UCSD-AML1 (cell line): ENCODE results near the gene RAET1L.
"Not testable (repeated sequence)": the region's sequence is repeated elsewhere in the genome, so short reads cannot be mapped to it uniquely, and the experiment has no call there.

Experiments
- DNase-seq: peaks from one replicate; lab custom pipeline; 2025; ENCODE audit not compliant: unreplicated experiment; lab: John Stamatoyannopoulos, UW

Gene RAET1L, protein sequence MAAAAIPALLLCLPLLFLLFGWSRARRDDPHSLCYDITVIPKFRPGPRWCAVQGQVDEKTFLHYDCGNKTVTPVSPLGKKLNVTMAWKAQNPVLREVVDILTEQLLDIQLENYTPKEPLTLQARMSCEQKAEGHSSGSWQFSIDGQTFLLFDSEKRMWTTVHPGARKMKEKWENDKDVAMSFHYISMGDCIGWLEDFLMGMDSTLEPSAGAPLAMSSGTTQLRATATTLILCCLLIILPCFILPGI

DNA sequence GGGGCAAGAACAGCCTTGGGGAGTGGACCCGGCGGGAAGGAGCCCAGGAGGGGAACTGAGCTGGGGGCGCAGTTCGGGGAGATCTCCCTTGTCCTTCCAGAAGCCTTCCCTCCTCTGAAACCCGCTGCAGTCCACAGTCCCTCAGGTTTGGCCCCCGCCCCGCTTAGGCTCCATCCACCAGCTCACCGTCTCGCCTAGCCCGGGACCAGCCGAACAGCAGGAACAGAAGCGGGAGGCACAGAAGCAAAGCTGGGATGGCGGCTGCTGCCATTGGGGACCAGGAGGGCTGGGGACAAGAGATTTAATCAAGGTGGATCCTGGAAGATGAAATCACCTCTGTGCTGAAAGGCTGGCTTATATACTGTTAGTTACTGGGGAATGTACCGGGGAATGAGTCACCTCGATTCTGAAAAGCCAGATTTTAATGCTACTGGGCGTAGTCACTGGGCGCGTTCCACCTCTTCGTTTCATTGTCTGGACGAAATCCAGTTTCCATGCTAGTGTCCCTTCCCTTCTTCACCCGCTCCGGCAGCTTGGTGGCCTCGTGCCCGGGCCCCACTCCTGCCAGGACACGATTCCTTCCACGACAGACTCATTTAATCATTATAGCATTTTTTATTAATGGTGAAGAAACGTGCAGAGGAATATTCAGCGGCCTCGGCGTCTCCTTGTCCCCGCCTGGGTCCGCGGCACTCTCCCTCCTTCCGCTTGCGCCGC, at the start of gene RAET1L:
RAET1L (minus strand) TSS at position 332 of the 717 bp plus-strand sequence; CDS start at position 271, 61 bp downstream.
- DNase-seq = no peak

GRCh38 chr6:150075034-150075421, 49.7 kb upstream of the RAET1L start:
- DNase-seq = no peak

- DNase-seq = not testable (repeated sequence)
Measured at GRCh38 chr6:150074396-150075033, 49.2 kb upstream of the RAET1L start.

DNA sequence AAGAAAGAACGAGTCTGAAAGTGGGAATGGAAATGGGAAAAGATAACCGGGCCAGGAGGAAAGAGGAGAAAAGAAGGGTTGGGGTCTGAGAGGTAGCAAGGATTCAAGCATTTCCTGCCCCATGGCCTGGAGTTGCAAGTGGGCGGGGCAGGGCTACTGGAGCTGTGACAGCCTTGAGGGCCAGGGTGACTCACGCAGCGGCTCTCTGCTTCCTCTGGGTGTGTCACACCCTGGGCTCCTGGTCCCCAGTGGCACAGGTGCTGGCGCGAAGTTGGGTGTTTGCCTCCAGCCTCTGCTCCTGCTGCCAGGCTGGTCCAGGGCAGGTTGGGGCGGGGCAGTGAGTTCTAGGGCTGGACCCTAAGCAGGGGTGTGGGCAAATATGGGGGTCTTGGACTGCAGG, 46.9 kb upstream of the RAET1L start:
- DNase-seq = peak; percentile 30

DNA sequence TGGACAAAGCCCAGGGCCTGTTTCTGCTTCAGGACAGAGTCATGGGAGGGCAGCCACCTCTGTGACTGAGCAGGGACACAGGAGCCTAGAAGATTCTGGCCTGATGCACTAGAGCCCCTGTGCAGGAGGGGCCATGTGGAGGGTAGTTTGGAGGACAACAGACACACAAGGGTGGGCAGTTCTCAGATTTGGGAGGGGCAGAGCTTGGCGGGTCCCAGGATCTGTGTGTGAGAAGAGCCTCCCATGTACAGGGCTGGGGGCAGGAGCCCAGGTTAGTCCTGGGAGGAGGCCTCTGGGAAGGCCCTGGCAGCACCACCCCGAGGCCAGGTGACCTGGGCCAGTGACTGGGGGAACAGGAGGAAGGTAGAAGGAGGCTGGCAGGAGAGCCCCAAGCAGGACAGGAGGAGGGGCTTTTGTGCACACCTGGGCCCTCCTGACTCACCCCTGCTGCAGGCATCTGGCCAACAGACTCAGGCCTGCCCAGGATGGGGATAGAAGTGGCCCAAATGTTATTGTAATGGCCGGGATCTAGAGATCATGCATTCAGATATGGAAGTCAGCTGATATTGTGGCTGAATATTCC, 45.0 kb upstream of the RAET1L start:
- no peak for DNase-seq

GRCh38 chr6:150069706-150070105, 44.4 kb upstream of the RAET1L start:
- no peak for DNase-seq

DNA sequence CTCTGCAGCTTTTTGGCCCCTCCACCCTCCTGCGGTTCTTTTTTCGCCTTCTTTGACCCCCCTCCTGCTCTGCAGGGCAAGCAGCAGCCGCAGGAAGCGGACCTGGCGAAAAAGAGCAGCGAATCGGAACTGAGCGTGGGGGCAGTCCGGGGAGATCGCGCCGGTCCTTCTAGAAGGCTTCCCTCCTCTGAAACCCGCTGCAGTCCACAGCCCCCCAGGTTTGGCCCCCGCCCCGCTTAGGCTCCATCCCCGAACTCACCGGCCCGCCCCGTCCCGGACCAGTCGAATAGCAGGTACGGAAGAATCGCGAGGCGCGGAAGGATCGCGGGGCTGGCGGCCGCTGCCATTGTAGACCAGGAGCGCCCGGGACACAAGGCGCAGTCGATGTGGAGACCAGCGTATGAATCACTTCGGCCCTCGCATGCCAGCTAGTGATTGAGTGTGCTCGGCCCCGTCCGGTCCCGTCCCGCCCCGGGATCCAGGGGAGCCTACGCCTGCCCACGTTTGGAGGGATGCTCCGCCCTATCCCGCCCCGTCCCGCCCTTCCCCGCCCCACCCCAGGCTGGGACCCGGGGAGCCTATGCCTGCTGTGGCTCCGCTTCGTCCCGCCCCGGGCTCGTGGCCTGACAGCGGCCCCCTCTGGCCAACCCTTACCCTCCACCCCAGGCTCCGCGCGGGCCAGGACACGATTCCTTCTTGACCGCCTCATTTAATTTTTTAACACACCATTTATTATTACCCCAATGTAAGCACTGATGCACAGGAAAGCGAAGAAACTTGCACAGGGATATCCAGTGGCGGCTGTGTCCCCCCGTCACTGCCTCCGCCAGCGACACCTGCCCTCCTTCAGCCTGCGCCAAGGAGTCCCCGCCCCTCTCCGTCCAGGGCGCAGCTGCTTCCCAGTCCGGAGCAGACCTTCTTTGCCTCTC, 43.7 kb upstream of the RAET1L start, which contains the start of gene ULBP3:
ULBP3 (minus strand) TSS at position 402 of the 929 bp plus-strand sequence; CDS start at position 347, 55 bp downstream.
- DNase-seq = peak; percentile 82

- DNase-seq = no peak
Measured at GRCh38 chr6:150068151-150068550, 42.8 kb upstream of the RAET1L start.

DNA sequence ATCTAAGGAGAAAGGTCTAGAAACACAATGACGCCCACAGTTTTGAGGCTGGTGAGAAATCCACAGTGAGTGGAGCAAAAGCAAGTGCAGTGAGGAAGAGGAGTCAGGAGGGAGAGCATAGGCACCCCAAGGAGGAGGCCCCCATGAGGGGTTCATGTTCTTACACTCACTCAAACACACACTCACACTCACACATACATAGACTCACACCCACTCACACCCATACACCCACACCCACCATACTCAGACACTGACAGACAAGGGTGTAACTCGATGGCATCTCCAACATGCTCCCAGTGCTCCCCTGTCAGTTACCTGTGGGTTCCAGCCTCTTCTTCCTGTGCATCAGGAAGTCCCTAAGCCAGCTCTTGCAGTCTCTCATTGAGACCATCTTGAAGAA, 39.8 kb upstream of the RAET1L start:
- DNase-seq = no peak

DNA sequence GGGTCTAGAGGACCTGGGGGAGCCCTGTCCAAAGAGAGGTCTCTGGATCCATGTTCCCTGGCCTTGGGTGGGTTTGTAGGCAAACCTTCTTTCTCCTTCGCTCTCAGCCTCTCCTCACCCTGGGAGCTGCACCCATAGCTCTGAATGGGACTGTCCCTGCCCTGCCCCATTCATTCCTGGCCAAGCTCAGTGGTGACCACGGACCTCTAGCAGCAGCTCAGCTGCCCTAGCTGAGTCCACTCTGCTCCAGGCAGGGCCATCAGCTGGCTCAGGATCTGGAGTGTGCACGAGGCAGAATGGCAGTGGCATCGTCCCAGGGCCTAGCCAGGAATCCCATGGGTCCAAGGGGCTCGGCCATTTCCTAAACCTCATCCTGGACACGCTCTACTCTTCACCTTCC, 38.3 kb upstream of the RAET1L start:
- no peak for DNase-seq

DNA sequence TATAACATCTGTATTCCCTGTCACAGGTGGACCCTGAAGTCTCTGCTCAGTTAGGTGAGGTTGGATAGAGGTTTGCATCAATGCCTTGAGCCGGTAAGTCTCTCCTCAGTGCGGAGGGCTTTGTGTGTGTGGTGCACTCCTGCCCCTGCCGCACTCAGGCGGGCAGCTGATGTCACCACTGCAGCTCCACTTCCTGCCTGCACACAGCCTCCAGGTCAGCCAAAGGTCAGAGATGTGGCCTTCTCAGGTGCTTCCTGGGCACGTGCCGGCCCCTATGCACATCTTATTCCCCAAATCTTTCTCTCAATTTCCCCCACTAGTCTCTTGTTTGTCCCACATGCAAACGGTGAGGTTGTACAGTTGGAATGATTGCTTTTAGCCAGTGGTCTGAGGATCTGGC, 34.6 kb upstream of the RAET1L start:
- DNase-seq = not testable (repeated sequence)

DNA sequence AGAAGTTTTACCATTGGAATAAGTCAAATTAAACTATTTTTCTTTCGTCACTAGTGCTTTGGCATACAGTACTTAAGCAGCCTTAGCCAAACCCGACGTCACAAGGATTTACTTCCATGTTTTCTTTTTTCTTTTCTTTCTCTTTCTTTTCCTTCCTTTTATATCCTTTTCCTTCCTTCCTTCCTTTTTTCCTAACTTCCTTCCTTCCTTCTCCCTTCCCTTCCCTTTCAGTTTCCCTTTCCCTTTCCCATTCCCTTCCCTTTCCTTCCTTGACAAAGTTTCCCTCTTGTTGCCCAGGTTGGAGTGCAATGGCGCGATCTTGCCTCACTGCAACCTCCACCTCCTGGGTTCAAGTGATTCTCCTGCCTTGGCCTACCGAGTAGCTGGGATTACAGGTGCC, 33.7 kb upstream of the RAET1L start:
- DNase-seq = no peak

DNA sequence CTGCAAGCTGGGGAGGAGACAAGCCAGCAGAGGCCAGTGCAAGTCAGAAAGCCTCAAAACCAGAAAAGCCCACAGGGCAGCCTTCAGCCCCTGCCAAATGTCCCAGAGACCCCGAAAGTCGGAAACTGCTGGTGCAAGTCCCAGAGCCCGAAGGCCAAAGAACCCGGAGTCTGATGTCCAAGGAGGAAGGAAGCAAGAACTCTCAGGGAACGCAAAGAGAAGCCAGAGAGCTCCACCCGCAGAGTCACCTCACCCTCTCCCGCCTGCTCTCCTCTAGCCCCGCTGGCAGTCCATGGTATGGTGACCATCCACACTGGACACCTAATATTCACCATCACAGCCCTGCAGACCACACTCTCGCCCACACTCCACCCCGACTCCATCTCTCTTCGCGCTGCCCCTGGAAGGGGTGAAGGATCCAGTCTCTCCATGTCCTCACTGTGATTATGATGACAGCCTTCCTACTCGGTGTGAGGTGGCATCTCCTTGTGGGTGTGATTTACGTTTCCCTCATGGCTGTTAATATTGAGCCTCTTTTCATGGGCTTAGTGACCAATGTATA, 33.0 kb upstream of the RAET1L start:
- DNase-seq = no peak

DNA sequence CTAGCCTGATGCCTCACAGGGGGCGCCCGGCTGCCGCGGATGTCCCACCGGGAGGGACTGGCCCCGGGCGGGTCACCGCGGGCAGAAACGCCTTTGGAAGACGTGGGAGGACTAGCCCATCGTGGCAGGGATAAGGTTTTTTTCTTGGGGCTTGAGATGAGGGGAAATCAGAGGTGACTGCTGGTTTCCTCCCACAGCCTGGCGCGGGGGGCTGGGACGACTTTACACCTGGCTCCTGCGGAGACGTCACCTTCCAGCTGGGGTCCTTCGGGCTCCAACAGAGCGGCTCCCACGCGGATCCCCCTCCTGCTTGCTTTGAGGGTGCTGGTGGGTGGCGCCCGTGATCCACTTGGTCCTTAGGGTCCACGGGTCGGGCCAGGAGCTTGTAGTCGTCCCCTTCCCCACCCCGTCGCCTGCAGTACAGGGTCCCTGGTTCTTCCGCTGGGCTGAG, 32.2 kb upstream of the RAET1L start:
- DNase-seq = no peak

DNA sequence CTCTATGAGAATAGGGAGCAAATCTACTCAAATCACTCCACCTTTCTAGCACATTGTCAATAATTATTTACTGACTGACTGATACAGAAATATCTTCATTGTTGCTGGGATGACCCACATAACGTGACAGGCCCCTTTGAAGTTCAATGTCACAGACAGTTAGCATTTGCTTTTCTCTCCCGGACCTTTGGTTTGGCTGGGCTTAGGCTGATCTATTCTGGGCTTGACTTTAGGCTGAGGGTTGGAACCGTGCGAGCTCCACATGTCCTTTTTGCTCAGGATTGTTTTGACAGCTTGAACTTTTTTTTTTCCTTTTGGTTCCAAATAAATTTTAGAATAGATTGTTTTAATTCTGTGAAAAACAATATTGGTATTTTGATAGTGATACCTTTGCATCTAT, 31.6 kb upstream of the RAET1L start:
- DNase-seq = no peak

DNA sequence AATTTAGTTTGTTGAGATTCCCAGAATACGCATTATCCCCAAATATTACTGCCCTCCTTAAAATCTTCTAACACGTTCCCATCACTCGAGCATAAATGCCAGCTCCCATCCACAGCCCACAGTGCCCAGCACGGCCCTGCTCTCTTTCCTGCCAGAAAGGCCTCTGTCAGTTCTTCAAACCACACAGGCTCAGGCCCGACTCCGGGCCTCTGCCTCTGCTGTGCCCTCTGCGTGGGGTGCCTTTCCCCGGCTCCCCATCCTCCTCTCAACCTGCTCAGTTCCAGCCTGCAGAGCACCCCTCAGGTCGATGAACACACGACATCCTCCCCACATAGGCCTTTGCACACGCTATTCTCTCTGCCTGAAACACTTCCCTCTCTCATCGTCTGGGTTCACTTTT, 30.8 kb upstream of the RAET1L start:
- DNase-seq = no peak

- DNase-seq = no peak
Measured at GRCh38 chr6:150055131-150055530, 29.8 kb upstream of the RAET1L start.

DNA sequence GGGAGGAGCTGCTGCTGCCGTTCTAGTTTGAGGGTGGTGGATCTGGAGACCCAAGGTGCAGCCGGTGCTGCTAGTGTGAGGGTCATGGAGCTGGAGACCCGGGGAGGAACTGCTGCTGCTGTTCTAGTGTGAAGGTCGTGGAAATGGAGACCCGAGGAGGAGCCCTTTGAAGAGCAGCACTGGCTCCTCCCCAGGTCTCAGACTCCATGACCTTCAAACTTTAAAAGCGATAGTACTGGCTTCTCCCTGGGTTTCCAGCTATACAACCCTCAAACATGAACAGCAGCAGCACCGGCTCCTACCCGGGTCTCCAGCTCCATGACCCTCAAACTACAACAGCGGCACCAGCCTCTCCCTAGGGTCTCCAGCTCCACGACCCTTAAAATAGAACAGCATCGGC, 28.1 kb upstream of the RAET1L start:
- no peak for DNase-seq

GRCh38 chr6:150050846-150051245, 25.5 kb upstream of the RAET1L start:
- no peak for DNase-seq

- DNase-seq = no peak
Measured at GRCh38 chr6:150048099-150048498, 22.8 kb upstream of the RAET1L start.
